ENCODE results near the gene RPTOR. TPM values are rescaled to one million over a fixed set of nuclear protein-coding genes. Genes with fewer than 3 reads are reported as not detected.

Gene RPTOR
- total and polyA plus RNA-seq, 2 donors (not counting 1 experiment from before 2014, with no cell fraction given), result 6.7 to 22.8 TPM

DNA sequence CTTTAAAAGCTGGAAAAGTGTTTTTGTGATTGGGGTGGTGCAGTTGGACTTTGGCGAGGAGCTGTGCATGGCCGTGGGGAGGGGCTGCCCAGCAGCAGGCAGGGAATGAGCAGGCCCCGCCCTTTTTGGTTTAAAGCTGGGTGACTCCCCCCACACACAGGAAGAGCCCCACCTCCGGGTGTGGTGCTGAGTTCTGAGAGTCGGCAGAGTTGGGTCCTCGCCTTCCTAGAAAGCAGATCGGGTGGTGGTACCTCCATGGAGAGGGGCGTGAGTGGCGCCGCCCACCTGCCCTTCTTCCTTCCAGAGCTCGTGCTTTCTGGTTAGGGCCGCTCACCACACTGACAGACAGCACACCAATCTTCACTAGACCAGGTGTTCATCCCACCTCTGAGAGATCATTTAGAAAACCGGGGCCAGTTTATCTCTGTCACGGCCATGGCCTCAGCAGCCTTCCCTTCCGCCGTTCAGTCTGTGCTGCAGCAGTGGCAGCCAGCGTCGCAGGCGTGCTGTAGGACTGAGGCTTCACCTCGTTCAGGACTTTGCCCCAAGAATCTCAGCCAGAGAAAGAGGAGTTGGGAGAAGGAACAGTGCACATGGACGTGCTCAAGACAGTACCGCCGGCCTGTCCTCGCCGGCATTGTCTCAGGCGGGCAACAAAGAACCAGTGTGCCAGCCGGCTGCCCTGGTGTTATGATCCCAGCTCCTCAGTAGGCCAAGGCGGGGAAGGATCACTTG is 303.0 kb downstream of the RPTOR start:
- Histone ChIP-seq H3K79me2 (ENCODE audit: control insufficient read depth, insufficient read depth, low read length) (no peaks in the 10 kb centered on the region), H2AFZ (ENCODE audit: low read length) (no peak overlapping the region), H4K20me1 (ENCODE audit: control insufficient read depth, extremely low read depth, insufficient read depth, low read length) (no peaks in the 10 kb centered on the region), H3K4me1 (ENCODE audit: control insufficient read depth, extremely low read depth, insufficient read depth, low read length) (no peaks in the 10 kb centered on the region), H3K36me3 (ENCODE audit: control insufficient read depth, insufficient read depth, low read length) (peaks cover 5% of the 10 kb centered on the region), H3K27me3 (ENCODE audit: control insufficient read depth, insufficient read depth, low read length) (no peaks in the 10 kb centered on the region), H3K4me3 (replicated peaks in 1 of 4; ENCODE audit: control extremely low read depth in 1 of 4, insufficient read depth in 1 of 4, low read depth in 3 of 4, low read length in 4 of 4) (no peak overlapping the region), H3K4me2 (ENCODE audit: extremely low read depth, insufficient read depth, low read length) (no peak overlapping the region), H3K9me3 (ENCODE audit: control insufficient read depth, insufficient read depth, low read depth, low read length) (no peaks in the 10 kb centered on the region), H3K27ac (ENCODE audit: insufficient read depth, low read length) (no peak overlapping the region), H3K9ac (ENCODE audit: insufficient read depth, low read length) (no peak overlapping the region)
- TF ChIP-seq EZH2 (IDR thresholded peaks at IDR 0.05; ENCODE audit: low read length, missing control alignments), result no peak
- TF ChIP-seq, protein P1, sequence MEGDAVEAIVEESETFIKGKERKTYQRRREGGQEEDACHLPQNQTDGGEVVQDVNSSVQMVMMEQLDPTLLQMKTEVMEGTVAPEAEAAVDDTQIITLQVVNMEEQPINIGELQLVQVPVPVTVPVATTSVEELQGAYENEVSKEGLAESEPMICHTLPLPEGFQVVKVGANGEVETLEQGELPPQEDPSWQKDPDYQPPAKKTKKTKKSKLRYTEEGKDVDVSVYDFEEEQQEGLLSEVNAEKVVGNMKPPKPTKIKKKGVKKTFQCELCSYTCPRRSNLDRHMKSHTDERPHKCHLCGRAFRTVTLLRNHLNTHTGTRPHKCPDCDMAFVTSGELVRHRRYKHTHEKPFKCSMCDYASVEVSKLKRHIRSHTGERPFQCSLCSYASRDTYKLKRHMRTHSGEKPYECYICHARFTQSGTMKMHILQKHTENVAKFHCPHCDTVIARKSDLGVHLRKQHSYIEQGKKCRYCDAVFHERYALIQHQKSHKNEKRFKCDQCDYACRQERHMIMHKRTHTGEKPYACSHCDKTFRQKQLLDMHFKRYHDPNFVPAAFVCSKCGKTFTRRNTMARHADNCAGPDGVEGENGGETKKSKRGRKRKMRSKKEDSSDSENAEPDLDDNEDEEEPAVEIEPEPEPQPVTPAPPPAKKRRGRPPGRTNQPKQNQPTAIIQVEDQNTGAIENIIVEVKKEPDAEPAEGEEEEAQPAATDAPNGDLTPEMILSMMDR (conservative IDR thresholded peaks at IDR 0.05 in 1 of 2, IDR thresholded peaks at IDR 0.05 in 1 of 2; ENCODE audit: low read depth in 1 of 2, low read length in 2 of 2), result no peak
- no peak for DNase-seq (ENCODE audit: low read depth in 2 of 2)

- TF ChIP-seq EZH2 (IDR thresholded peaks at IDR 0.05; ENCODE audit: low read length, missing control alignments), result no peak
- TF ChIP-seq, protein P1 (conservative IDR thresholded peaks at IDR 0.05 in 1 of 2, IDR thresholded peaks at IDR 0.05 in 1 of 2; ENCODE audit: low read depth in 1 of 2, low read length in 2 of 2), result no peak
- H3K4me2 ChIP-seq (ENCODE audit: extremely low read depth, insufficient read depth, low read length), result no peak overlapping the region
- no peak overlapping the region for H2AFZ ChIP-seq (ENCODE audit: low read length)
- H3K4me3 ChIP-seq (replicated peaks in 1 of 4; ENCODE audit: control extremely low read depth in 1 of 4, insufficient read depth in 1 of 4, low read depth in 3 of 4, low read length in 4 of 4), result no peak overlapping the region
- no peak overlapping the region for H3K27ac ChIP-seq (ENCODE audit: insufficient read depth, low read length)
- H3K36me3 ChIP-seq (ENCODE audit: control insufficient read depth, insufficient read depth, low read length), result peaks cover 5% of the 10 kb centered on the region
- no peak for DNase-seq (ENCODE audit: low read depth in 2 of 2)
- no peaks in the 10 kb centered on the region for H3K27me3 ChIP-seq (ENCODE audit: control insufficient read depth, insufficient read depth, low read length)
- no peaks in the 10 kb centered on the region for H3K79me2 ChIP-seq (ENCODE audit: control insufficient read depth, insufficient read depth, low read length)
- no peaks in the 10 kb centered on the region for H3K4me1 ChIP-seq (ENCODE audit: control insufficient read depth, extremely low read depth, insufficient read depth, low read length)
- no peaks in the 10 kb centered on the region for H4K20me1 ChIP-seq (ENCODE audit: control insufficient read depth, extremely low read depth, insufficient read depth, low read length)
- no peaks in the 10 kb centered on the region for H3K9me3 ChIP-seq (ENCODE audit: control insufficient read depth, insufficient read depth, low read depth, low read length)
- no peak overlapping the region for H3K9ac ChIP-seq (ENCODE audit: insufficient read depth, low read length)
Measured at GRCh38 chr17:80848449-80849102, 303.9 kb downstream of the RPTOR start.

- no peaks in the 10 kb centered on the region for H3K9me3 ChIP-seq (ENCODE audit: control insufficient read depth, insufficient read depth, low read depth, low read length)
- no peak for TF ChIP-seq EZH2 (IDR thresholded peaks at IDR 0.05; ENCODE audit: low read length, missing control alignments)
- peaks cover 5% of the 10 kb centered on the region for H3K36me3 ChIP-seq (ENCODE audit: control insufficient read depth, insufficient read depth, low read length)
- no peaks in the 10 kb centered on the region for H3K27me3 ChIP-seq (ENCODE audit: control insufficient read depth, insufficient read depth, low read length)
- no peaks in the 10 kb centered on the region for H4K20me1 ChIP-seq (ENCODE audit: control insufficient read depth, extremely low read depth, insufficient read depth, low read length)
- H3K79me2 ChIP-seq (ENCODE audit: control insufficient read depth, insufficient read depth, low read length), result no peaks in the 10 kb centered on the region
- no peak overlapping the region for H3K27ac ChIP-seq (ENCODE audit: insufficient read depth, low read length)
- no peak overlapping the region for H3K4me3 ChIP-seq (replicated peaks in 1 of 4; ENCODE audit: control extremely low read depth in 1 of 4, insufficient read depth in 1 of 4, low read depth in 3 of 4, low read length in 4 of 4)
- no peak for DNase-seq (ENCODE audit: low read depth in 2 of 2)
- no peaks in the 10 kb centered on the region for H3K4me1 ChIP-seq (ENCODE audit: control insufficient read depth, extremely low read depth, insufficient read depth, low read length)
- H3K9ac ChIP-seq (ENCODE audit: insufficient read depth, low read length), result no peak overlapping the region
- H3K4me2 ChIP-seq (ENCODE audit: extremely low read depth, insufficient read depth, low read length), result no peak overlapping the region
- H2AFZ ChIP-seq (ENCODE audit: low read length), result no peak overlapping the region
Measured at GRCh38 chr17:80849119-80849518, 304.5 kb downstream of the RPTOR start.
